Astrocyte (in vitro differentiated cells and primary cell): Measurements from ENCODE around the gene CPM.

Experiments
- EZH2 ChIP-seq: IDR thresholded peaks from 2 replicates; pipeline ENCODE4 v1.6.1; 2012; ENCODE audit warnings: mild to moderate bottlenecking, low read length, inconsistent platforms; ENCODE audit not compliant: insufficient read depth
- TF ChIP-seq, protein P1 (sequence below): IDR thresholded peaks from 2 replicates; pipeline ENCODE4 v1.5.1; 2011; ENCODE audit warnings: low read depth, mild to moderate bottlenecking, inconsistent platforms, low read length, moderate library complexity; ENCODE audit not compliant: insufficient read depth

DNA sequence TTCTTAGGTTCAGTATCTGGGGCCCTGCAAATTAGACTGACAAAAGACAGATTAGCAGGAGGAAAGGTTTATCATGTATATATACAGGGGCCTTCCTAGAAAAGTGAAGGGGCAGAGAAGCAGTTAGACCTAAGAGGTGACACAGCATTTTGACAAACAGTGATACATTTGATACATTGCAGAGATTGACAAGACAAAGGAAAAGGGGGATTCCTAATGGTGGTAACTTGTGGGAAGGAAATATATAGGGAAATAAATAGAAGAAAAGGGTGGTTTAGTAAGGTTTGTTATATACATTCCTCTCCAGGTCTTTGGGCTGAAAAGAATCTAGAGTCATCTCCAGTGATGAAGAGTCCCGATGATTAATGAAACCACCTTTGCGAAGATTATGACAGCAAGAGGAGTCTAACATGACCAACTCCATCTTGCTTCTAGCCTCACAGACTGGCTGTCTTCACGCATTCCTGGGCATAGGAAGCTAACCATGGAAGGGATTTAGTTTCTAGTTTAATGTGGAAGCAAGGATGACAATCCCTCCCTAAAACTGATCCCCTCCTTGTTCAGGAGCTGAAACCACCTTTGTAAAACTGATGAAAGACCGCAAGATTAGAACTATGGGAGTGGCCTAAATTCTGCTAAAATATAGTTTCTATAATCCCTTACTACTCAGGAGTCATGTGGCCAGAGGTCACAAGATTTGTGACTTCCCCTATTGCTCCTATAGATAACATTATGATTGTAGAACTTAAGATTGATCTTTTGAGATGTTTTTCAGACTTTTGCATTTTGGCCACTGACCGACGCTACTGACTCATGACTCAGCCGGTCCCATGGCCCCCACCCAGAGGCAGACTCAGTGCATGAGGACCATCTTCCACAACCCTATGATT, 31.1 kb upstream of the CPM start:
- TF ChIP-seq, protein P1, sequence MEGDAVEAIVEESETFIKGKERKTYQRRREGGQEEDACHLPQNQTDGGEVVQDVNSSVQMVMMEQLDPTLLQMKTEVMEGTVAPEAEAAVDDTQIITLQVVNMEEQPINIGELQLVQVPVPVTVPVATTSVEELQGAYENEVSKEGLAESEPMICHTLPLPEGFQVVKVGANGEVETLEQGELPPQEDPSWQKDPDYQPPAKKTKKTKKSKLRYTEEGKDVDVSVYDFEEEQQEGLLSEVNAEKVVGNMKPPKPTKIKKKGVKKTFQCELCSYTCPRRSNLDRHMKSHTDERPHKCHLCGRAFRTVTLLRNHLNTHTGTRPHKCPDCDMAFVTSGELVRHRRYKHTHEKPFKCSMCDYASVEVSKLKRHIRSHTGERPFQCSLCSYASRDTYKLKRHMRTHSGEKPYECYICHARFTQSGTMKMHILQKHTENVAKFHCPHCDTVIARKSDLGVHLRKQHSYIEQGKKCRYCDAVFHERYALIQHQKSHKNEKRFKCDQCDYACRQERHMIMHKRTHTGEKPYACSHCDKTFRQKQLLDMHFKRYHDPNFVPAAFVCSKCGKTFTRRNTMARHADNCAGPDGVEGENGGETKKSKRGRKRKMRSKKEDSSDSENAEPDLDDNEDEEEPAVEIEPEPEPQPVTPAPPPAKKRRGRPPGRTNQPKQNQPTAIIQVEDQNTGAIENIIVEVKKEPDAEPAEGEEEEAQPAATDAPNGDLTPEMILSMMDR: no peak
- TF ChIP-seq EZH2: no peak
